SK-MEL-5 (cell line): ENCODE data around the gene FAM98C. TPM values are rescaled to one million over a fixed set of nuclear protein-coding genes. Genes with fewer than 3 reads are reported as not detected.
"Not testable (repeated sequence)": the region's sequence is repeated elsewhere in the genome, so short reads cannot be mapped to it uniquely, and the experiment has no call there.

Source experiments
- DNase-seq: peaks from one replicate; pipeline ENCODE4 v3.0.0-alpha.2; 2016; ENCODE audit warnings: low read depth, low spot score
- in situ Hi-C: cut with HindIII; loops from 2 replicates; pipeline ENCODE4 v1.10.0; 2016; ENCODE audit warnings: low sequenced_read_pairs, high pct_unique_total_duplicates, low pct_unique_long_range_greater_than_20kb
- total RNA-seq: library from RNA; depleted of rRNA; stranded (reverse); fragments of >200 nt; shearing (Covaris generic); gene quantifications from 2 replicates; pipeline ENCODE4 v1.2.3, GENCODE V29; 2014

FAM98C gene
- total RNA-seq, 1 experiment from 2014 or later = 6.9 TPM

GRCh38 chr19:38389957-38390924 is 12.7 kb upstream of the FAM98C start:
- in situ Hi-C loops = no loop called here
- DNase-seq = no peak

- in situ Hi-C loops = no loop called here
- no peak for DNase-seq
These were observed 10.9 kb upstream of the FAM98C start for GRCh38 chr19:38391911-38392464.

GRCh38 chr19:38392707-38393308 is 10.1 kb upstream of the FAM98C start:
- no peak for DNase-seq
- in situ Hi-C loops = no loop called here

GRCh38 chr19:38394488-38394887 is 8.4 kb upstream of the FAM98C start:
- in situ Hi-C loops = no loop called here
- no peak for DNase-seq

GRCh38 chr19:38395381-38396114 is 7.3 kb upstream of the FAM98C start:
- in situ Hi-C loops = no loop called here
- DNase-seq = no peak

GRCh38 chr19:38399081-38399480 is 3.8 kb upstream of the FAM98C start:
- DNase-seq = no peak
- in situ Hi-C loops = no loop called here

- in situ Hi-C loops = no loop called here
These were observed 3.4 kb upstream of the FAM98C start for GRCh38 chr19:38399537-38399936.

GRCh38 chr19:38400361-38400760 is 2.5 kb upstream of the FAM98C start:
- in situ Hi-C loops = no loop called here
- DNase-seq = no peak

More at GRCh38 chr19:38399537-38399936, 3.4 kb upstream of the FAM98C start:
- DNase-seq = no peak

- in situ Hi-C loops = no loop called here
- no peak for DNase-seq
These were observed 1.7 kb upstream of the FAM98C start for GRCh38 chr19:38401148-38401547.

GRCh38 chr19:38402623-38402966 is 298 bp upstream of the FAM98C start:
- DNase-seq = no peak
- in situ Hi-C loops = no loop called here

GRCh38 chr19:38404858-38405257 is 2.0 kb downstream of the FAM98C start:
- in situ Hi-C loops = no loop called here
- no peak for DNase-seq

GRCh38 chr19:38405276-38405675 is 2.4 kb downstream of the FAM98C start:
- no peak for DNase-seq
- in situ Hi-C loops = no loop called here

GRCh38 chr19:38409631-38410133 is 6.8 kb downstream of the FAM98C start:
- in situ Hi-C loops = no loop called here
- DNase-seq = no peak

- in situ Hi-C loops = not testable (repeated sequence)
These were observed 7.5 kb downstream of the FAM98C start for GRCh38 chr19:38410407-38410806.

GRCh38 chr19:38411041-38411712 is 8.3 kb downstream of the FAM98C start:
- DNase-seq = no peak
- in situ Hi-C loops = no loop called here

More at GRCh38 chr19:38410407-38410806, 7.5 kb downstream of the FAM98C start:
- not testable (repeated sequence) for DNase-seq

GRCh38 chr19:38411898-38412297 is 9.0 kb downstream of the FAM98C start:
- DNase-seq, in situ Hi-C loops: not testable (repeated sequence)

- in situ Hi-C loops = no loop called here
- no peak for DNase-seq
These were observed 9.6 kb downstream of the FAM98C start for GRCh38 chr19:38412491-38412890.
